GM19025 (cell line): Measurements from ENCODE around the gene SCN1A.
"Not testable (repeated sequence)": the region's sequence is repeated elsewhere in the genome, so short reads cannot be mapped to it uniquely, and the experiment has no call there.

ENCODE experiments used
- ATAC-seq: cut with Tn5 transposase; IDR thresholded peaks from one replicate; pipeline ENCODE4 v1.9.1; 2021; ENCODE audit warnings: mild to moderate bottlenecking, low read depth, moderate library complexity; ENCODE audit not compliant: unreplicated experiment

The SCN1A gene

DNA sequence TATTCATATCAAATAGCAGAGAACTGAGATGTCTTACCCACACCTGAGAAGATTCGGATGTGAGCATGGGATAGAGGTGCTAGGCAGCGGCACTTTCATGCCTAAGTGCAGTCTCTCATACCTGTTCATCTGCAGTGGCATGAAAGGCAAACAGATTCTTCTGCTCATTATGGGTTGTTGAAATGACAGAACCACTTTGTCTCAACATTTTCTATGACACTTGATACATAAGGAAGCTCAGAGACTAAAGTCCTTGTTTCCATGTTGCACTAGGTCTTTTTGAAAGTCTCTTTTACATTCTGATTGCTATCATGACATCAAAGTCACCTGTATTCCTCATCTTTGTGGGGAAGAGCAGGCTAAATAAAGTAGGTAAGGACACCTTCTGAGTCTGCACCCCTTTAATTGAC lies 8.0 kb upstream of the SCN1A start:
- no peak for ATAC-seq

GRCh38 chr2:166135152-166135848 lies 7.5 kb upstream of the SCN1A start:
- ATAC-seq, result no peak

GRCh38 chr2:166134252-166135151 lies 6.7 kb upstream of the SCN1A start:
- no peak for ATAC-seq

- no peak for ATAC-seq
These were observed 5.8 kb upstream of the SCN1A start for GRCh38 chr2:166133653-166134052.

DNA sequence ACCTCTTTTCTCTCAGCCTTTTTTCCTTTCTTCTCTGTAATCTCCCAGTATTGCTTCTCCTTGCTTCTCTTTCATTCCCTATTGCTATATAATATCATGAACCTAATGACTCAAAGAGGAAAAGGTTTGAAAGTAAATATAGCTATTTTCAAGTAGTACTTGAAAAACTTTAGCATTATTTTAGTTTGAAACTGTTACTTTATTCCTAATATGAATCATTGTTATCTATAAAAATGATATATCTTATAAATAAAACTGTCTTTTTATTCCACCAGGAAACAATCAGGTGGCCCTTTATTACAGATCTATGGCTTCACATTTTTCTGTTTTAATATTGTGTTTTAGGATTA lies 311 bp upstream of the SCN1A start:
- no peak for ATAC-seq

DNA sequence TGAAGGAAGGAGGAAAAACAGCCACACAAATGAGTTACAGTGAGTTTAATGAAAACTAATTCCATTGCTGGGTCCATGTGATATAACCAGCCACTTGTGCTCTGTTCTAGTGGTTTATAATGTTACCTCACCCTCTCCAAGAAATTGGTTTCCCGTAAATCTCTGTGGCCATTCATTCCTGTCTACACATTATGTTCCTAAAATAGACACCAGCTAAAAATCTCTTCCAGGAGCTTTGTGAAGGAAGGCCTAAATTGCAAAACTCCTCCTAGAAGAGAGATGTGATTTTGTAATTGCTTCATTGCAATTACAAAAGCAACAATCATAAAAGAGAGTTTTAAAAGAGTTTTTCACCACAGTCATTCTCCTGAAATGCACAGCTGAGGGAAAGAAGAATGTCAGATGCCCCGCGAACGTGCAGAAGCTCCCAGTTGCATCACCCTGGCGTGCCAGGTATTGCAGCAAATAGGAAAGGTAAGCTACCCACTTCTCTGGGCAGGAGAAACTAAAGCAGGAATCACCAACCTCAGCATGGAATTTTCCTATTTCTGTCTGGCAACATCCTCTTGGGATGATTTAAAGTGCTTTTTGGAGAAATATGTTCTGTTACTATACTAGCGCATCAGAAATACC lies 1.7 kb downstream of the SCN1A start:
- ATAC-seq, result no peak

- ATAC-seq, result no peak
These were observed 2.3 kb downstream of the SCN1A start for GRCh38 chr2:166125557-166125956.

GRCh38 chr2:166118180-166118579 lies 9.6 kb downstream of the SCN1A start:
- ATAC-seq, result no peak

GRCh38 chr2:166117491-166117890 lies 10.3 kb downstream of the SCN1A start:
- no peak for ATAC-seq

GRCh38 chr2:166115589-166115988 lies 12.2 kb downstream of the SCN1A start:
- peak; percentile 60 for ATAC-seq

GRCh38 chr2:166112193-166112605 lies 15.6 kb downstream of the SCN1A start:
- no peak for ATAC-seq

- ATAC-seq, result no peak
These were observed 21.3 kb downstream of the SCN1A start for GRCh38 chr2:166106431-166107015.

DNA sequence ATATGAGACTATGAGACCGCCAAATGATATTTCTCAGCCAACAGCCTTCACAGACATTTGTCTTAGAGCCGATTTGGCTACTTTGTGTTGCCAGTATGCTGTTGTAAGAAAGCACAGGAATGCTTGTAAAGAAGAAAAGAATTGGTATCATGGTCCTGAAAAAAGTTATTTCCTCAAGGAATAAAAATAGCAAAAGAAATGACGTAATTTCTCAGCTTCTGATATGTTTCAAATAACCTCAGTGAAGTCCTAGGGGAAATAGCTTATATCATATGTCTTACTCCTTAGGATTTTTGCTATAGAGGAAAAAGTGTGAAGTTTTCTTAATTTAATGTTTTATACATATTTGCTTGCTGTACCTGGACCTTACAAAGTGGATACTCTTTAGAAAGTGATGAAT lies 23.0 kb downstream of the SCN1A start:
- ATAC-seq, result no peak

- ATAC-seq, result no peak
These were observed 23.7 kb downstream of the SCN1A start for GRCh38 chr2:166104084-166104483.

GRCh38 chr2:166103277-166103676 lies 24.5 kb downstream of the SCN1A start:
- ATAC-seq, result not testable (repeated sequence)

DNA sequence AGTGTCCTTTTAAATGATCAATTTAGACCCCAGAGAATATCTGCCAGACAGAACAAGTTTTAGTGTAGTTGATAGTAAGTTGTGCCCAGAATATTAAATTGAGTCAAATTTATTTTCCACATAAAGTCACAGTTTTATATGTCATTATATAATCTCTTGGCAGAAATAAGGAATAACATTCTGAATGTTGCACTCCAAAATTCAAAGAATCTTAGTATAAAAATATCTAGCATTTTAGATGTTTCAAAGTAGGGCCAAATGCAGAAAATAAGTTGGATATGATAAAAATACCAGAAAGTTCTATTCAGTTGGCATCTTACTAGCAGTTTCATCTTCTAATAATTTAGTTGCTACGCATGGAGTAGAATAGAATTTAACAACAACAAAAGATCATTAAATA lies 33.5 kb downstream of the SCN1A start:
- no peak for ATAC-seq

DNA sequence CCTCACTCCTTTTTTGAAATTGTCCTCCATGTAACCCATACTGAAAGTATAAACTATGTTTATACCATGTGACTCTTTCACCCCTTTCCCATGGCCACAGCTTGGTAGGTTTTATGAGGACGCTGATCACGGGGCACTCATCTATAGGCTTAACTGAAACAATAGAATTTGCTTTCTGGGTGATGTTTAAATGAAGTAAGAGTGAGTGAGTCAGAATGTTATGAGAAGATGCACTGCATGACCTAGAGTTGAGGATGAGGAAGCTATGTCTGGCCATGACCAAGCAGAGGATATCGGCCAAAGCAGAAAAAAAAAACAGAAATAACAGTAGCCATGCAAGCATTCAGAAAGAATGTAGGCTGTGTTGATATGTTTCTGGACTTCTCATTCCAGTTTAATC lies 34.9 kb downstream of the SCN1A start:
- no peak for ATAC-seq

DNA sequence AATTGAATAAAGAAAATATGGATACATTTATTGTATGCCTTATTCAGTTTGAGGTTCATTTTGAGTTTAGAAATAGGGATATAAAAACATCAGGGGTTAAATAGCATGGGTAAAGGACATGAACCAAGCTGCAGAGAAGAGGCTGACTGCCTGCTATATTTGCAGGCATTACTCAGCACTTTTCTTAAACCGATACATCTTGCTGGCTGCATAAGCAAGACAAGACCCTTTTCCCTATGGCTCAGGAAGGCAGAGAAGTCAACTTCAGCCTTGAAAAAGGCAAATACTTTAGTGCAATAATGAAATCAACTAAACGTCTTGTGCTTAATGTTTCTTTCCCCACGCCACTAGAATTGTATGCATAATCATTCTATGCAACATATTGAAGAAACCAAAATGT lies 36.4 kb downstream of the SCN1A start:
- ATAC-seq, result no peak

DNA sequence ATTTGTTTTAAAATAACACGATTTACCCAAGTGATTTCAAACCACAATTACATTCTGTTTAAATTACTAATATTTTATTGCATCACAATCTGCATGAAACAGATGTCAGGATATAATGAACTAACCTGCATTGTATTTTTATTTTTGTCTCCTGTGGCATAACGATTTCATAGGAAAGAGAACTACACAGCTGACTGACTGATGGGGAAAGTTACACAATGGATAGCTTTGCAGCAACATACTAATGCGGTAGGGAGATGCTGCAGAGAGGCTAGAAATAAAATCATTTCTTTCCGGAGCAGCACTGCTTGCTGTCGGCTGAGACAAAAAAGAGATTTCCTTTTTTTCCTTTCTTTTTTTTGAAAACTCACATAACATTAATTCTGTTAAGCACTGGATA lies 36.9 kb downstream of the SCN1A start:
- ATAC-seq, result no peak

DNA sequence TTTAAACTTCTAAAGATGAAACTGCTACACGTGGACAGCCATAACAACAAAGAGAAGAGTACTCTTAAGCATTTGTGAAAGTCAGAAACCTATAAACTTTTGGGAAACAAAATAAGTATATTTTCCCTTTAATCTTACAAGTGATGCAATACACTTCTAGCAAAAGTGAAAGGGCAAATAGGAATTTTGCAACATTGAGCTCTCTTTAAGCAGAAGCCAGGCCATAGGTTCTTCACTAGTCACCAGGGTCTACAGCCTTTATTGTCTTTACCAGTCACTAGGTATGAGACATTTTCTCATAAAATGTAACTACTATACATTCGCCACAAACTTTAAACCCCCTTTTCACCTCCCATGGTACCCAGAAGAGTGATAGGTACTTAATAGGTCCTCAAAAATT lies 37.5 kb downstream of the SCN1A start:
- no peak for ATAC-seq

DNA sequence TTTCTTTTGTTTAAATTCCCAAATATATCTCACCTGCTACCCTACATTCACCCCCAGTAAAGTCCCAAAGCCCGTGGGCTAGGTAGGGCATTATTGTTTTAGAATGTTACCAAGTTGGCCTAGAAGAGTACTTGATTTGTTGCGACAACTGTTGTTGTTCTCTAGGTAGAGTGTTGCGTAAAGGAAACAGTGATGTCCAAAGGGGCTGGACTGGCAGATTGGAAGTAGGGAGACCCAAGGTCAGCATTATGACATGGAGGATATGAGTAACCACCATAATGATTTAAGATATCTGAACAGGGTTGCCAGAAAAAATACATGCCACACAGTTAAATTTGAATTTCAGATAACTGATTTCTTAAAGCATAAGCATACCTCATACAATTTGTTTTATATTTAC lies 39.2 kb downstream of the SCN1A start:
- no peak for ATAC-seq
